K562 (cell line): Measurements from ENCODE around the gene SLC26A11. TPM values are rescaled to one million over a fixed set of nuclear protein-coding genes. Genes with fewer than 3 reads are reported as not detected.

ENCODE experiments used
- ATAC-seq: fragments of 200-7000 bp; cut with Tn5 transposase; 3 replicates; pipeline ENCODE4 v1.9.1; 2020; ENCODE audit warnings: moderate library complexity
- BruUV-seq: library from RNA; stranded (reverse); fragments of 400-500 nt; replicated peaks from 2 replicates; lab custom pipeline; 2021; lab: Mats Ljungman, UMichigan
- CTCF ChIA-PET: fragments of 300-600 bp; formaldehyde crosslinking; extraction: SDS; loops from one replicate; lab custom pipeline; 2021; ENCODE audit warnings: low intra/inter-chr PET ratio; lab: Yijun Ruan, JAX
- POLR2A ChIA-PET: fragments of 300-600, 350-650 bp; sonication (Branson Sonifier 250); formaldehyde crosslinking; extraction: SDS; loops from one replicate; lab custom pipeline; 2021; ENCODE audit warnings: antibody characterized with exemption, inconsistent platforms; lab: Yijun Ruan, JAX
- DNase-seq, 4 experiments: peaks; one replicate each; pipeline versions ENCODE4 v3.0.0 to v3.0.0-alpha.2; 2011 to 2018; ENCODE audit warnings: low spot score in 3 of 4, mixed read lengths in 3 of 4; ENCODE audit errors: extremely low read depth in 1 of 4
- FAIRE-seq: peaks from 2 replicates; lab custom pipeline; 2011; peaks lifted over from hg19 to GRCh38; lab: Jason Lieb, UNC
- H2AFZ ChIP-seq: 2 replicates; pipeline ENCODE4 v1.6.0; 2011; ENCODE audit warnings: low read depth, low read length, control low read depth, inconsistent platforms
- H3K27ac ChIP-seq: fragments of 200-600 bp; 3 replicates; pipeline ENCODE4 v1.8.0; 2011; ENCODE audit warnings: low read depth, mild to moderate bottlenecking, control low read depth, inconsistent platforms, low read length, moderate library complexity, mixed read lengths; ENCODE audit errors: extremely low read depth
- H3K27me3 ChIP-seq, 2 experiments: fragments of 300-600 bp in 1 of 2; 2 replicates in 1 of 2; 3 replicates in 1 of 2; pipeline versions ENCODE4 v1.6.0 to v1.8.0; 2011; ENCODE audit warnings: inconsistent platforms in 2 of 2, low read length in 2 of 2, mild to moderate bottlenecking in 1 of 2, mixed read lengths in 1 of 2, moderate library complexity in 1 of 2; ENCODE audit not compliant: control insufficient read depth in 2 of 2, insufficient read depth in 2 of 2
- H3K36me3 ChIP-seq: fragments of 300-600 bp; 3 replicates; pipeline ENCODE4 v1.8.0; 2011; ENCODE audit warnings: mild to moderate bottlenecking, low read length, inconsistent platforms; ENCODE audit not compliant: control insufficient read depth, insufficient read depth
- H3K4me1 ChIP-seq, 2 experiments: fragments of 200-600 bp in 1 of 2; replicated peaks in 1 of 2; 2 replicates in 1 of 2; 3 replicates in 1 of 2; pipeline versions ENCODE4 v1.5.1 to v1.8.0; 2011; ENCODE audit warnings: inconsistent platforms in 2 of 2, low read length in 2 of 2, mild to moderate bottlenecking in 1 of 2, mixed read lengths in 1 of 2, moderate library complexity in 1 of 2; ENCODE audit not compliant: control insufficient read depth in 2 of 2, insufficient read depth in 2 of 2
- H3K4me2 ChIP-seq: 2 replicates; pipeline ENCODE4 v1.6.1; 2011; ENCODE audit warnings: low read length, control low read depth, inconsistent platforms, mixed read lengths; ENCODE audit not compliant: insufficient read depth
- H3K4me3 ChIP-seq: fragments of 200-600 bp; sonication (generic), shearing (Covaris generic); 2 replicates; pipeline ENCODE4 v1.5.1; 2016; ENCODE audit warnings: control low read depth, inconsistent platforms
- H3K79me2 ChIP-seq: fragments of 200-600 bp; 3 replicates; pipeline ENCODE4 v1.8.0; 2011; ENCODE audit warnings: low read length, inconsistent platforms; ENCODE audit not compliant: control insufficient read depth, insufficient read depth
- H3K9ac ChIP-seq, 2 experiments: 2 replicates each; pipeline versions ENCODE4 v1.6.0 to v1.6.1; 2011; ENCODE audit warnings: low read depth in 2 of 2, low read length in 2 of 2, control low read depth in 1 of 2, inconsistent platforms in 1 of 2, mild to moderate bottlenecking in 1 of 2, mixed read lengths in 1 of 2; ENCODE audit not compliant: insufficient read depth in 1 of 2
- H3K9me1 ChIP-seq: one replicate; pipeline ENCODE4 v1.6.0; 2011; ENCODE audit warnings: inconsistent platforms, mild to moderate bottlenecking, low read length, moderate library complexity; ENCODE audit not compliant: control insufficient read depth, insufficient read depth
- H3K9me3 ChIP-seq: replicated peaks from 2 replicates; pipeline ENCODE4 v1.5.1; 2011; ENCODE audit warnings: low read depth, low read length, inconsistent platforms; ENCODE audit not compliant: control insufficient read depth, insufficient read depth
- H4K20me1 ChIP-seq: replicated peaks from 2 replicates; pipeline ENCODE4 v1.6.1; 2011; ENCODE audit warnings: low read length, inconsistent platforms, mixed read lengths; ENCODE audit not compliant: control insufficient read depth, insufficient read depth
- ATF7 ChIP-seq: fragments of 450-650 bp; IDR thresholded peaks from 2 replicates; pipeline ENCODE4 v1.7.1; 2014; ENCODE audit warnings: mild to moderate bottlenecking, moderate library complexity
- CEBPB ChIP-seq: fragments of 450-650 bp; IDR thresholded peaks from 2 replicates; pipeline ENCODE4 v1.6.1; 2016; ENCODE audit warnings: missing genetic modification characterization, missing compliant biosample characterization
- CEBPG ChIP-seq, 3 experiments: fragments of 200-800 bp in 1 of 3; sonication (Bioruptor generic) in 1 of 3; sonication (generic) in 1 of 3; formaldehyde crosslinking in 1 of 3; IDR thresholded peaks in 2 of 3; conservative IDR thresholded peaks in 1 of 3; 2 replicates each; pipeline versions ENCODE4 v1.6.1 to v1.8.0; 2016 to 2022; ENCODE audit warnings: missing compliant biosample characterization in 2 of 3, missing genetic modification characterization in 2 of 3, mild to moderate bottlenecking in 1 of 3, missing genetic modification reagents in 1 of 3
- POLR2G ChIP-seq: fragments of 200-400 bp; formaldehyde crosslinking; IDR thresholded peaks from 2 replicates; pipeline ENCODE4 v1.6.1; 2017; ENCODE audit warnings: low read depth, mild to moderate bottlenecking, antibody characterized with exemption, low read length, moderate library complexity
- SLC30A9 ChIP-seq: fragments of 250-450 bp; sonication (Bioruptor Pico); IDR thresholded peaks from 2 replicates; pipeline ENCODE4 v1.8.0; 2022; ENCODE audit warnings: mild to moderate bottlenecking, moderate library complexity
- UBTF ChIP-seq, 2 experiments: IDR thresholded peaks; 2 replicates each; pipeline ENCODE4 v1.6.1; 2012; ENCODE audit warnings: improper control_type of control experiment in 2 of 2, low read depth in 2 of 2, low read length in 2 of 2, borderline replicate concordance in 1 of 2
- WGBS: fragments of 100-300 bp; shearing (Covaris generic); methylation state at CpG from one replicate; pipeline ENCODE4 v1.1.6; 2016; ENCODE audit warnings: low coverage, mixed read lengths; ENCODE audit not compliant: insufficient coverage; ENCODE audit errors: missing lambda C conversion rate; 5-methylcytosine and 5-hydroxymethylcytosine counted together
- in situ Hi-C: fragments of 300-500 bp; cut with MboI; formaldehyde crosslinking; loops from 4 replicates; pipeline ENCODE4 v1.15.0; 2018; ENCODE audit warnings: inconsistent platforms, mixed read lengths
- intact Hi-C: fragments of 100-400 bp; cut with micrococcal nuclease; formaldehyde crosslinking; loops from 2 replicates; pipeline ENCODE4 v1.14.2; 2022
- polyA plus RNA-seq, 8 experiments: library from polyadenylated mRNA; depleted of rRNA in 4 of 8; stranded (reverse) in 5 of 8; unstranded in 3 of 8; fragments of >200 nt; fragmentation: Nextera tagmentation in 2 of 8; fragmentation: Illumina TruSeq in 1 of 8; extraction: Ambion mirVana in 2 of 8; extraction: Trizol in 1 of 8; gene quantifications; 2 replicates each; pipeline versions ENCODE4 v1.2.1 to v1.2.3, GENCODE V29; 2011 to 2014; ENCODE audit warnings: inconsistent platforms in 1 of 8, missing spikeins in 1 of 8
- total RNA-seq, 7 experiments: library from RNA; depleted of rRNA in 6 of 7; stranded (reverse); fragments of >200 nt in 6 of 7; fragmentation: Illumina TruSeq in 2 of 7; extraction: Trizol in 2 of 7; gene quantifications; 2 replicates each; pipeline versions ENCODE4 v1.2.1 to v1.2.3, GENCODE V29; 2011 to 2021; ENCODE audit warnings: low replicate concordance in 1 of 7
- TF ChIP-seq, protein P1 (sequence below): fragments of 250-450 bp; sonication (Bioruptor Pico); IDR thresholded peaks from 2 replicates; pipeline ENCODE4 v1.4.0; 2020

Gene SLC26A11
- total and polyA plus RNA-seq, 9 of the 15 experiments (the other 6 are each of a cell fraction or from before 2014, with no cell fraction given) = 0.06 to 3.1 (median 1.2) TPM; not detected in 1

- peaks cover 7% of the 10 kb centered on the region for H4K20me1 ChIP-seq
- H3K9ac ChIP-seq = 0 out of 4 replicates have a peak overlapping the region, but pooled peaks of 1 of the 2 experiments have one; percentile 13
- in situ Hi-C loops (no loop called here), intact Hi-C loops (no loop called here)
- DNase-seq (no peak), ATAC-seq (no peak), FAIRE-seq (no peak)
- peaks cover 32% of the 10 kb centered on the region; the same call in 1 of the 3 replicates for H3K36me3 ChIP-seq
- 84% methylated on average over 15 of the region's 19 CpGs for WGBS
- no peak overlapping the region for H2AFZ ChIP-seq
- no peak overlapping the region for H3K4me3 ChIP-seq
- ChIA-PET POLR2A (interaction anchor here (0.5 to 1.1 kb wide), 2 partner anchors 82 to 116 kb away, joined by 3 to 4 read pairs; no protein-coding TSS in a partner anchor), CTCF (no interaction called here)
- H3K9me1 ChIP-seq = peaks cover 3% of the 10 kb centered on the region
- no peak overlapping the region for H3K4me2 ChIP-seq
- H3K27ac ChIP-seq = no peak overlapping the region
- peaks cover 5 to 13% of the 10 kb centered on the region in 2 experiments; a peak in 3 of 5 replicates for H3K4me1 ChIP-seq
- H3K79me2 ChIP-seq = no peaks in the 10 kb centered on the region
- H3K27me3 ChIP-seq = no peaks in the 10 kb centered on the region
- peak; percentile 90 for TF ChIP-seq CEBPB (tag)
- TF ChIP-seq POLR2G = peak; percentile 36; the same call in 1 of the 2 replicates
- no peak for TF ChIP-seq ATF7
- TF ChIP-seq CEBPG (CRISPR knock-in tag; IDR thresholded peaks at IDR 0.05) = no peak
- peak; percentile 50 to 63 for TF ChIP-seq CEBPG (tag; conservative IDR thresholded peaks at IDR 0.05 in 1 of 2, IDR thresholded peaks at IDR 0.05 in 1 of 2)
- no peak for TF ChIP-seq SLC30A9 (CRISPR knock-in tag)
- TF ChIP-seq, protein P1, sequence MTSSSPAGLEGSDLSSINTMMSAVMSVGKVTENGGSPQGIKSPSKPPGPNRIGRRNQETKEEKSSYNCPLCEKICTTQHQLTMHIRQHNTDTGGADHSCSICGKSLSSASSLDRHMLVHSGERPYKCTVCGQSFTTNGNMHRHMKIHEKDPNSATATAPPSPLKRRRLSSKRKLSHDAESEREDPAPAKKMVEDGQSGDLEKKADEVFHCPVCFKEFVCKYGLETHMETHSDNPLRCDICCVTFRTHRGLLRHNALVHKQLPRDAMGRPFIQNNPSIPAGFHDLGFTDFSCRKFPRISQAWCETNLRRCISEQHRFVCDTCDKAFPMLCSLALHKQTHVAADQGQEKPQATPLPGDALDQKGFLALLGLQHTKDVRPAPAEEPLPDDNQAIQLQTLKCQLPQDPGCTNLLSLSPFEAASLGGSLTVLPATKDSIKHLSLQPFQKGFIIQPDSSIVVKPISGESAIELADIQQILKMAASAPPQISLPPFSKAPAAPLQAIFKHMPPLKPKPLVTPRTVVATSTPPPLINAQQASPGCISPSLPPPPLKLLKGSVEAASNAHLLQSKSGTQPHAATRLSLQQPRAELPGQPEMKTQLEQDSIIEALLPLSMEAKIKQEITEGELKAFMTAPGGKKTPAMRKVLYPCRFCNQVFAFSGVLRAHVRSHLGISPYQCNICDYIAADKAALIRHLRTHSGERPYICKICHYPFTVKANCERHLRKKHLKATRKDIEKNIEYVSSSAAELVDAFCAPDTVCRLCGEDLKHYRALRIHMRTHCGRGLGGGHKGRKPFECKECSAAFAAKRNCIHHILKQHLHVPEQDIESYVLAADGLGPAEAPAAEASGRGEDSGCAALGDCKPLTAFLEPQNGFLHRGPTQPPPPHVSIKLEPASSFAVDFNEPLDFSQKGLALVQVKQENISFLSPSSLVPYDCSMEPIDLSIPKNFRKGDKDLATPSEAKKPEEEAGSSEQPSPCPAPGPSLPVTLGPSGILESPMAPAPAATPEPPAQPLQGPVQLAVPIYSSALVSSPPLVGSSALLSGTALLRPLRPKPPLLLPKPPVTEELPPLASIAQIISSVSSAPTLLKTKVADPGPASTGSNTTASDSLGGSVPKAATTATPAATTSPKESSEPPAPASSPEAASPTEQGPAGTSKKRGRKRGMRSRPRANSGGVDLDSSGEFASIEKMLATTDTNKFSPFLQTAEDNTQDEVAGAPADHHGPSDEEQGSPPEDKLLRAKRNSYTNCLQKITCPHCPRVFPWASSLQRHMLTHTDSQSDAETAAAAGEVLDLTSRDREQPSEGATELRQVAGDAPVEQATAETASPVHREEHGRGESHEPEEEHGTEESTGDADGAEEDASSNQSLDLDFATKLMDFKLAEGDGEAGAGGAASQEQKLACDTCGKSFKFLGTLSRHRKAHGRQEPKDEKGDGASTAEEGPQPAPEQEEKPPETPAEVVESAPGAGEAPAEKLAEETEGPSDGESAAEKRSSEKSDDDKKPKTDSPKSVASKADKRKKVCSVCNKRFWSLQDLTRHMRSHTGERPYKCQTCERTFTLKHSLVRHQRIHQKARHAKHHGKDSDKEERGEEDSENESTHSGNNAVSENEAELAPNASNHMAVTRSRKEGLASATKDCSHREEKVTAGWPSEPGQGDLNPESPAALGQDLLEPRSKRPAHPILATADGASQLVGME (CRISPR knock-in tag) = no peak
- no peak for TF ChIP-seq UBTF (IDR thresholded peaks at IDR 0.05; ENCODE audit: borderline replicate concordance in 1 of 2, low read depth in 2 of 2, low read length in 2 of 2)
- TF ChIP-seq, all 486 proteins: peak for 3
- BruUV-seq = no TSS peak
- no peaks in the 10 kb centered on the region for H3K9me3 ChIP-seq
Measured at GRCh38 chr17:80285237-80285920, 65.2 kb downstream of the SLC26A11 start.
